Measurements from ENCODE around the gene TENT5D. TPM values are rescaled to one million over a fixed set of nuclear protein-coding genes. Genes with fewer than 3 reads are reported as not detected.

TENT5D gene
- total RNA-seq, result not detected

DNA sequence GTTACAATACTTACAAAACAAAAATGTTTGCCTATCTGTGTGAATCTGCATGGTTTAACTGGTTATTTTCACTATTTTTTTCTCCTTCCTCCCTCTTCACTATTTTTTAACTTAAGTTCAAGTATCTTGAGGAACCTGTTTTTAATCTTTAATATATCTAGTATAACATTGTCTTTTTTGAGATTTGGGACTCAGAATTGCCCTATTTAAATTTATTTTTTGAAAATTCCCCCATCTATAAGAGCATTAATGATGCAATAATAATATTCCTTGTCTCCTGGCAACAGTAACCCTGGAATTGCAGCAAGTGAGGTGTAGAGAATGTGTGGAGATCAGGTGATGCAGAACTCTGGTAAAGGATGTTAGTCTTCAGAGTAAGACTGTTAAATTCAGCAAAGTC, at the start of gene TENT5D:
Gene TENT5D (plus strand): TSS at position 301 of the 400 bp plus-strand sequence. CDS start 22,093 bp downstream, outside the sequence.

